A549 (cell line): ENCODE data around the gene FUCA2.

Experiments
- CHD2 ChIP-seq: fragments of 150-350 bp; IDR thresholded peaks from 2 replicates; pipeline ENCODE4 v1.6.1; 2014; ENCODE audit warnings: low read length; ENCODE audit not compliant: partially characterized antibody
- MAZ ChIP-seq: fragments of 150-350 bp; IDR thresholded peaks from 2 replicates; pipeline ENCODE4 v1.6.1; 2014; ENCODE audit warnings: antibody characterized with exemption, low read depth, low read length, borderline replicate concordance
- MYC ChIP-seq: IDR thresholded peaks from 2 replicates; pipeline ENCODE4 v1.6.1; 2012; ENCODE audit warnings: mild to moderate bottlenecking, inconsistent platforms, low read length, improper control_type of control experiment, borderline replicate concordance
- NPAS2 ChIP-seq: fragments of 250-450 bp; sonication (Bioruptor Pico); IDR thresholded peaks from 2 replicates; pipeline ENCODE4 v1.8.0; 2022; ENCODE audit warnings: mild to moderate bottlenecking, moderate library complexity, borderline replicate concordance
- POLR2AphosphoS2 ChIP-seq: conservative IDR thresholded peaks from 2 replicates; pipeline ENCODE4 v1.6.1; 2012; ENCODE audit warnings: low read length, improper control_type of control experiment, inconsistent platforms
- RCOR1 ChIP-seq: fragments of 150-350 bp; IDR thresholded peaks from 2 replicates; pipeline ENCODE4 v1.6.1; 2014; ENCODE audit warnings: antibody characterized with exemption, low read length, low read depth
- TF ChIP-seq, protein P1 (sequence below): fragments of >200 bp; sonication (Bioruptor Twin); formaldehyde crosslinking; IDR thresholded peaks from 3 replicates; pipeline ENCODE4 v1.5.1; 2016
- TF ChIP-seq, protein P2 (sequence below): fragments of 200-600 bp; sonication (generic); IDR thresholded peaks from 2 replicates; pipeline ENCODE4 v1.6.1; 2016; ENCODE audit warnings: antibody characterized with exemption, mild to moderate bottlenecking, moderate library complexity
- TF ChIP-seq, protein P3 (sequence below): fragments of 250-450 bp; sonication (Bioruptor Pico); IDR thresholded peaks from 2 replicates; pipeline ENCODE4 v1.5.0; 2020; ENCODE audit warnings: low read depth, mild to moderate bottlenecking, moderate library complexity

DNA sequence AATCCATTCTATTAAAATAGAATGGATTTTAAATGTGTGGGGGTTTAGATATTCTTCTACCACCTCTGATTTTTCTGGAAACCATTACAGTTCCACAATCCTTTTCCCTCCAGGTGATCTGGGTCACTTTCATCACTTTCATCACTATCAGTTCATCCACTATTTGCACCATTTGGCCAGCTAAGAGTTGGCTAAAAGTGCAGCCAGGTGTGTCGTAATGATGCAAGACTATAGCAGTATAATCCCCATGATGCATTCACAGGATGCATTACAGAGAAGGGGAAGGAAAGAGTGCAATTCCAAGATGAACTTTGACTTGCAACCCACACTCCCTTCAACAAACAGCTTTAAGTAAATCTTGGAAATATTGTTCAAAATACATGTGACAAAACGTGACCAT is 4.9 kb downstream of the FUCA2 start:
- TF ChIP-seq NPAS2 (CRISPR knock-in tag) (no peak), MYC (no peak), CHD2 (no peak), MAZ (no peak), POLR2AphosphoS2 (no peak), RCOR1 (no peak)
- TF ChIP-seq, protein P1, sequence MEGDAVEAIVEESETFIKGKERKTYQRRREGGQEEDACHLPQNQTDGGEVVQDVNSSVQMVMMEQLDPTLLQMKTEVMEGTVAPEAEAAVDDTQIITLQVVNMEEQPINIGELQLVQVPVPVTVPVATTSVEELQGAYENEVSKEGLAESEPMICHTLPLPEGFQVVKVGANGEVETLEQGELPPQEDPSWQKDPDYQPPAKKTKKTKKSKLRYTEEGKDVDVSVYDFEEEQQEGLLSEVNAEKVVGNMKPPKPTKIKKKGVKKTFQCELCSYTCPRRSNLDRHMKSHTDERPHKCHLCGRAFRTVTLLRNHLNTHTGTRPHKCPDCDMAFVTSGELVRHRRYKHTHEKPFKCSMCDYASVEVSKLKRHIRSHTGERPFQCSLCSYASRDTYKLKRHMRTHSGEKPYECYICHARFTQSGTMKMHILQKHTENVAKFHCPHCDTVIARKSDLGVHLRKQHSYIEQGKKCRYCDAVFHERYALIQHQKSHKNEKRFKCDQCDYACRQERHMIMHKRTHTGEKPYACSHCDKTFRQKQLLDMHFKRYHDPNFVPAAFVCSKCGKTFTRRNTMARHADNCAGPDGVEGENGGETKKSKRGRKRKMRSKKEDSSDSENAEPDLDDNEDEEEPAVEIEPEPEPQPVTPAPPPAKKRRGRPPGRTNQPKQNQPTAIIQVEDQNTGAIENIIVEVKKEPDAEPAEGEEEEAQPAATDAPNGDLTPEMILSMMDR, result no peak
- TF ChIP-seq, protein P2, sequence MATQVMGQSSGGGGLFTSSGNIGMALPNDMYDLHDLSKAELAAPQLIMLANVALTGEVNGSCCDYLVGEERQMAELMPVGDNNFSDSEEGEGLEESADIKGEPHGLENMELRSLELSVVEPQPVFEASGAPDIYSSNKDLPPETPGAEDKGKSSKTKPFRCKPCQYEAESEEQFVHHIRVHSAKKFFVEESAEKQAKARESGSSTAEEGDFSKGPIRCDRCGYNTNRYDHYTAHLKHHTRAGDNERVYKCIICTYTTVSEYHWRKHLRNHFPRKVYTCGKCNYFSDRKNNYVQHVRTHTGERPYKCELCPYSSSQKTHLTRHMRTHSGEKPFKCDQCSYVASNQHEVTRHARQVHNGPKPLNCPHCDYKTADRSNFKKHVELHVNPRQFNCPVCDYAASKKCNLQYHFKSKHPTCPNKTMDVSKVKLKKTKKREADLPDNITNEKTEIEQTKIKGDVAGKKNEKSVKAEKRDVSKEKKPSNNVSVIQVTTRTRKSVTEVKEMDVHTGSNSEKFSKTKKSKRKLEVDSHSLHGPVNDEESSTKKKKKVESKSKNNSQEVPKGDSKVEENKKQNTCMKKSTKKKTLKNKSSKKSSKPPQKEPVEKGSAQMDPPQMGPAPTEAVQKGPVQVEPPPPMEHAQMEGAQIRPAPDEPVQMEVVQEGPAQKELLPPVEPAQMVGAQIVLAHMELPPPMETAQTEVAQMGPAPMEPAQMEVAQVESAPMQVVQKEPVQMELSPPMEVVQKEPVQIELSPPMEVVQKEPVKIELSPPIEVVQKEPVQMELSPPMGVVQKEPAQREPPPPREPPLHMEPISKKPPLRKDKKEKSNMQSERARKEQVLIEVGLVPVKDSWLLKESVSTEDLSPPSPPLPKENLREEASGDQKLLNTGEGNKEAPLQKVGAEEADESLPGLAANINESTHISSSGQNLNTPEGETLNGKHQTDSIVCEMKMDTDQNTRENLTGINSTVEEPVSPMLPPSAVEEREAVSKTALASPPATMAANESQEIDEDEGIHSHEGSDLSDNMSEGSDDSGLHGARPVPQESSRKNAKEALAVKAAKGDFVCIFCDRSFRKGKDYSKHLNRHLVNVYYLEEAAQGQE, result no peak
- TF ChIP-seq, protein P3, sequence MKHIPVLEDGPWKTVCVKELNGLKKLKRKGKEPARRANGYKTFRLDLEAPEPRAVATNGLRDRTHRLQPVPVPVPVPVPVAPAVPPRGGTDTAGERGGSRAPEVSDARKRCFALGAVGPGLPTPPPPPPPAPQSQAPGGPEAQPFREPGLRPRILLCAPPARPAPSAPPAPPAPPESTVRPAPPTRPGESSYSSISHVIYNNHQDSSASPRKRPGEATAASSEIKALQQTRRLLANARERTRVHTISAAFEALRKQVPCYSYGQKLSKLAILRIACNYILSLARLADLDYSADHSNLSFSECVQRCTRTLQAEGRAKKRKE (CRISPR knock-in tag), result no peak
